Lung (tissue), 12 donors: Measurements from ENCODE around the gene NTM. TPM values are rescaled to one million over a fixed set of nuclear protein-coding genes. Genes with fewer than 3 reads are reported as not detected.

Experiments
- ATAC-seq: fragments of 200-7000 bp; cut with Tn5 transposase; one replicate; pipeline ENCODE4 v1.9.1; 2020; ENCODE audit warnings: moderate number of reproducible peaks; ENCODE audit not compliant: insufficient read depth, low FRiP score
- DNase-seq, 3 donors: peaks; one replicate each; pipeline ENCODE4 v3.0.0-alpha.2; 2013 to 2017
- H3K27ac ChIP-seq, 2 donors: one replicate each; pipeline ENCODE4 v1.5.1; 2013; ENCODE audit warnings: mild to moderate bottlenecking in 2 of 2, moderate library complexity in 2 of 2, control low read depth in 1 of 2, inconsistent platforms in 1 of 2, low read depth in 1 of 2, low read length in 1 of 2
- H3K27me3 ChIP-seq, 3 donors: one replicate each; pipeline ENCODE4 v1.5.1; 2013; ENCODE audit warnings: low read length in 2 of 3; ENCODE audit not compliant: control insufficient read depth in 3 of 3, insufficient read depth in 3 of 3
- H3K36me3 ChIP-seq, 4 donors: one replicate each; pipeline ENCODE4 v1.5.1; 2013; ENCODE audit warnings: low read length in 4 of 4, mild to moderate bottlenecking in 1 of 4, moderate library complexity in 1 of 4; ENCODE audit not compliant: control insufficient read depth in 4 of 4, insufficient read depth in 4 of 4
- H3K4me1 ChIP-seq, 5 donors: one replicate each; pipeline ENCODE4 v1.5.1; 2013; ENCODE audit warnings: low read length in 5 of 5, mild to moderate bottlenecking in 2 of 5, moderate library complexity in 1 of 5; ENCODE audit not compliant: control insufficient read depth in 5 of 5, insufficient read depth in 5 of 5
- H3K4me3 ChIP-seq: one replicate; pipeline ENCODE4 v1.5.1; 2013; ENCODE audit warnings: mild to moderate bottlenecking, control low read depth, moderate library complexity
- H3K9ac ChIP-seq, 2 donors: one replicate each; pipeline ENCODE4 v1.5.1; 2013; ENCODE audit warnings: low read length in 2 of 2, control low read depth in 1 of 2; ENCODE audit not compliant: insufficient read depth in 1 of 2
- H3K9me3 ChIP-seq, 4 donors: one replicate each; pipeline ENCODE4 v1.5.1; 2013; ENCODE audit warnings: low read length in 3 of 4, mild to moderate bottlenecking in 1 of 4, moderate library complexity in 1 of 4; ENCODE audit not compliant: control insufficient read depth in 4 of 4, insufficient read depth in 3 of 4
- CTCF ChIP-seq: IDR thresholded peaks from 2 replicates; pipeline ENCODE4 v1.5.1; 2012; ENCODE audit warnings: mild to moderate bottlenecking; ENCODE audit errors: control extremely low read depth, extremely low read depth
- WGBS, 2 donors: extraction: QIAGEN DNeasy Blood & Tissue Kit; methylation state at CpG; one replicate each; pipeline ENCODE4 v1.1.7; 2013; 5-methylcytosine and 5-hydroxymethylcytosine counted together
- polyA plus RNA-seq, 2 donors: library from polyadenylated mRNA; stranded (reverse); fragments of 200-250 nt; gene quantifications; one replicate each; pipeline ENCODE4 v1.2.1, GENCODE V29; 2013
- total RNA-seq, 2 donors: library from RNA; depleted of rRNA in 1 of 2; stranded (reverse); fragments of >200 nt in 1 of 2; gene quantifications; one replicate each; pipeline ENCODE4 v1.2.1, GENCODE V29; 2014 to 2021
- donor health status: control.
- donor health status: control.
- donor health status: Bipolar disorder and iron deficiency.
- donor health status: healthy.
- donor health status: DM: yes; HTN: yes; CAD: no.

The NTM gene
- total and polyA plus RNA-seq, 4 donors = 0.39 to 30.9 (median 7.2) TPM

GRCh38 chr11:131866535-131867400, 496.4 kb downstream of the NTM start:
- Histone ChIP-seq H3K9me3 (peaks cover 0 to 3% (median 0%) of the 10 kb centered on the region in 4 donors), H3K36me3 (no peaks in the 10 kb centered on the region), H3K27me3 (peaks cover 0 to 4% (median 0%) of the 10 kb centered on the region in 3 donors), H3K4me1 (no peaks in the 10 kb centered on the region), H3K9ac (no peak overlapping the region), H3K4me3 (no peak overlapping the region), H3K27ac (no peak overlapping the region)
- no peak for TF ChIP-seq CTCF
- WGBS, 2 donors = 74 to 83% methylated on average over 17 of the region's 17 CpGs
- DNase-seq = no peak
- ATAC-seq = no peak

DNA sequence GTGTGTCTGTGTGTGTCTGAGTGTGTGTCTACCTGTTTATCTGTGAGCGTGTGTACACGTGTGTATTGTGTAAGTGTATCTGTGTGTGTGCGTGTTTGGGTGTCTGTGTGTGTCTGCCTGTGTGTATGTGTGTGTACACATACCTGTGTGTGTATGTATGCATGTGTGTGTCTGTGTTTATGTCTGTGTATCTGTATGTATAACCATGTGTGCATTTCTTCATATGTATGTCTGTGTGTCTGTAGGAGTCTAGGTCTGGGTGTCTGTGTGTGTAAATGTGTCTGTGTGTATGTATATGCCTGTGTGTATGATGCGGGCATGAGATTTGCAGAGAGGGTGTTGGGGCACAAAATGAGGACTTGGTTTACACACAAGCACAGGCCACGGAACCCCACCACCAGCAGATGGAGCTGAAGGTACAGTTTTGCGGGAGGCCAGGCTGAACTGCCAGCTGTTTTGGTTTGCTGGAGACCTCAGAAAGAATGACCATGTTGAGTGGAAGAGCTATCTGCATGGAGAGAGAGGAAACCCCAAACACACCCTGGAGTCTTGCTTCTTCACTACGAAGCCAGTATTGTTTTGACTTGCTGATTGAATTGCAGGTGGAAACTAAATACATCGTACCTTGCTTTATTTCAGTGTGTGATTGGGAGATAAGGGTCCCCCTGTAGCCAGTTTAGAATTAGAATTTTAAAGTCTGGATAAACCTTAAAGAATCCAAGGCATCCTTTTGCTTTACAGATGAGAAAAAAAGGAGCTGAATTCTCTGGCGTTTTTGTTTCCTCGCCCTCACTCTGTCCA, 497.2 kb downstream of the NTM start:
- peak; percentile 46 for TF ChIP-seq CTCF
- Histone ChIP-seq H3K9ac (no peak overlapping the region), H3K4me3 (no peak overlapping the region), H3K27ac (no peak overlapping the region), H3K36me3 (no peaks in the 10 kb centered on the region), H3K27me3 (peaks cover 0 to 4% (median 4%) of the 10 kb centered on the region in 3 donors), H3K9me3 (peaks cover 0 to 3% (median 0%) of the 10 kb centered on the region in 4 donors), H3K4me1 (no peaks in the 10 kb centered on the region)
- ATAC-seq (peak; percentile 62), DNase-seq (peak; percentile 86 to 92 (median 91))
- WGBS, 2 donors = 51 to 58% methylated on average over 10 of the region's 10 CpGs

DNA sequence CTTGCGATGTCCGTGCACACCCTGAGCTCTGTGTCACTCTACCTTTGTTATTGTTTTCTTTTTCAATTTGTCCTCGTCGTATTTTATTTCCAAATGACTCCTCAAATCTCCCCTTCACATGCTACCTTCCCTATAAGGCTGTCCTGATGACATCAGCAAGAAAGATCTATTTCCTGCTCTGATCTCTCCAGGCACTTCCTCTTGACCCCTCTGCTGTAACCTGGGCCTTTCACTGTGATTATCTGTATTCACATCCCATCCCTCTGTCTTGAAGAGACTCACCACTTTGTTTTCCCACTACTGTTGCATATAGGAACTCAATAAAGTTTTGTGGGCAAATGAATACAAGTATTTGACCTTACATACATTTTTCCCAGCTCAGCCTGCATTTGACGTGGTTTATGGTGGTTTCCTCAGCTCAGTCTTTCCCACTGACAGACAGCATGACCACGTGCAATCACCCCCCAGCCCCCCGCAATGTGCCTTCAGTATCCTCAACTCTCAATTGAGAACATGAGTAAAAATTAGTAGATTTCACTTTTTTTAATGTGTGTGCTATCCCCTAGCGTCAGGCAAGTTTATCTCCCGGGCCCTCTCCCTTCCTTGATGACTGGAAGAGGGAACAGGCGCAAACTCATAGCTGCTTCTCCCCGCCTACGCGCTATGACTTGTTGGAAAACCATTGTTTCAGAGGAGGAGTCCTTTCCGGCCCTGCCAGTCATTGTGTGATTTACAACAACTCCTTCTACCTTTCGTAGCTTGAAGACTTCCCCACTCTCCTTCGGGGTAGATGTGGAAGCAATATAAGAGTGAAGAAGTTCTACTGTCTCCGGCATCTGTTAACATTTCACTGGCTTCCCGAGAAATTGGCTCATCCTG, 498.5 kb downstream of the NTM start:
- H3K27ac ChIP-seq = no peak overlapping the region
- no peak overlapping the region for H3K9ac ChIP-seq
- 76 to 78% methylated on average over 18 of the region's 18 CpGs for WGBS, 2 donors

More for the DNA sequence above, 498.5 kb downstream of the NTM start:
- TF ChIP-seq CTCF = no peak
- Histone ChIP-seq H3K9me3 (peaks cover 0 to 3% (median 0%) of the 10 kb centered on the region in 4 donors), H3K27me3 (peaks cover 0 to 4% (median 4%) of the 10 kb centered on the region in 3 donors), H3K4me3 (no peak overlapping the region), H3K36me3 (no peaks in the 10 kb centered on the region), H3K4me1 (no peaks in the 10 kb centered on the region)
- no peak for ATAC-seq
- no peak for DNase-seq
